GM19099 (cell line): ENCODE data around the gene TOMM40.

Experiments
- POLR2A ChIP-seq: IDR thresholded peaks from 3 replicates; pipeline ENCODE4 v1.6.1; 2011; ENCODE audit warnings: low read depth; ENCODE audit not compliant: insufficient read length; ENCODE audit errors: extremely low read depth

TOMM40 gene

GRCh38 chr19:44863990-44864389, 27.1 kb upstream of the TOMM40 start:
- no peak for TF ChIP-seq POLR2A

DNA sequence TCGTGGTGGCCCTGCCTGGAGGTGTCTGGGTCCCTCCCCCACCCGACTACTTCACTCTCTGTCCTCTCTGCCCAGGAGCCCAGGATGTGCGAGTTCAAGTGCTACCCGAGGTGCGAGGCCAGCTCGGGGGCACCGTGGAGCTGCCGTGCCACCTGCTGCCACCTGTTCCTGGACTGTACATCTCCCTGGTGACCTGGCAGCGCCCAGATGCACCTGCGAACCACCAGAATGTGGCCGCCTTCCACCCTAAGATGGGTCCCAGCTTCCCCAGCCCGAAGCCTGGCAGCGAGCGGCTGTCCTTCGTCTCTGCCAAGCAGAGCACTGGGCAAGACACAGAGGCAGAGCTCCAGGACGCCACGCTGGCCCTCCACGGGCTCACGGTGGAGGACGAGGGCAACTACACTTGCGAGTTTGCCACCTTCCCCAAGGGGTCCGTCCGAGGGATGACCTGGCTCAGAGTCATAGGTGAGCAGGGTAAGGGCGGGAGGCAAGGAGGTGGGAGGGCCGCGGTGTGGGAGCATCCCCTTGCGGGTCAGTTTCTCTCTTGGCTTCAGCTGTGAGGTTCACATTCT, 25.8 kb upstream of the TOMM40 start:
- no peak for TF ChIP-seq POLR2A

- TF ChIP-seq POLR2A, result no peak
Observed at GRCh38 chr19:44866664-44867063, 24.4 kb upstream of the TOMM40 start.

DNA sequence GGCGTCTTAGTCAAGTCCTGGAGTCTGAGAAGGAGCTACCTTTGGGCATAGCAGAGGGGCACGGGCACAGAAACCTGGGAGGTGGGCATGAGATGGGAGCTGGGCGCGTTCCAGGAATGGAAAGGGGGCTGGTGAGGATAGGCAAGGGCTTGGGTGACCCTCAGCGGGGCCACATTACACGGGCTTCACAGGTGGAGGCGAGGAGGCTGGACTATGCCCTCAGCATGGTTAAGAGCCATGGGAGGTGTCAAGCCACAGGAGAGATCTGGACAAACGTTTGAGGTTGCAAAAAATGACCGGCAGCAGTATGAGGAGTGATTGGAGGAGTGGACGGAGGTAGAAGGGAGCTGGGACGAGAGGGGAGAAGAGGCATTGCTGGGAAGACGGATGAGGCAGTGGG, 23.5 kb upstream of the TOMM40 start:
- TF ChIP-seq POLR2A, result no peak

GRCh38 chr19:44869733-44870470, 21.2 kb upstream of the TOMM40 start:
- no peak for TF ChIP-seq POLR2A

GRCh38 chr19:44871809-44872208, 19.2 kb upstream of the TOMM40 start:
- no peak for TF ChIP-seq POLR2A

GRCh38 chr19:44872661-44873060, 18.4 kb upstream of the TOMM40 start:
- TF ChIP-seq POLR2A, result no peak

- TF ChIP-seq POLR2A, result no peak
Observed at GRCh38 chr19:44874317-44874716, 16.7 kb upstream of the TOMM40 start.

DNA sequence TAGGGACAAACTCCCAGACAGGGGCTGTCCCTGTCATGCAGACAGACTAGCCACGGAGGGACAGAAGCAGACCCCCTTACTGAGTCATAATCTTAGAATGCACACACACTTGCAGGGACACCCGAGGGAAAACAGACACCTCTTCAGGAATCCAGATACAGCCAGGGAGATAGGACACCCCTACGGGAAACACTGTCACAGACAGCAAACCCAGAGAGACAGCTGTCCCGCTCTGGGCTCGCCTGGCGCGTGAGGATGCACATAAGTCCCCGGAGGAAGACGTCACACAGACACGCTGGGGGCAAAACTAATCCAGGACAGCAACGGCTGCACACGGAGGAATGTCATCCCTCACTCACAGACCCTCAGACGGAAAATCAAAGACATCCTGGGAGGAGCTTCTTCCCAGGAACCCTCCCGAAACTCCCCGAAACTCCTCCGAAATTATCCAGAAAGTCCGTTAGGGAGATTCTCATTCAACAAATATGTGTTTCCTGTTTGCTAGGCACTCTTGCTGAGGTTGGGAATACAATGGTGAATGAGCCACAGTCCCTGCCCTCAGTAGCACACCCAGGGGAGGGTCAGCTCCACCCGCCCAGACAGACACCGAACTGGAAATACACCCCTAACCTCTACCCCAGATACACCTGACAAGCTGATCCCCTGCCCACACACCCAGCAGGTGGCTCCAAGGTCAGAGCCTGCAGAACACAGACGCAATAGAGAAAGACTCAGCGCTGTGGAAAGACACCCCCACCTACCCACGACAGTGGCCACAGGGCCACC, 15.2 kb upstream of the TOMM40 start:
- TF ChIP-seq POLR2A, result no peak

DNA sequence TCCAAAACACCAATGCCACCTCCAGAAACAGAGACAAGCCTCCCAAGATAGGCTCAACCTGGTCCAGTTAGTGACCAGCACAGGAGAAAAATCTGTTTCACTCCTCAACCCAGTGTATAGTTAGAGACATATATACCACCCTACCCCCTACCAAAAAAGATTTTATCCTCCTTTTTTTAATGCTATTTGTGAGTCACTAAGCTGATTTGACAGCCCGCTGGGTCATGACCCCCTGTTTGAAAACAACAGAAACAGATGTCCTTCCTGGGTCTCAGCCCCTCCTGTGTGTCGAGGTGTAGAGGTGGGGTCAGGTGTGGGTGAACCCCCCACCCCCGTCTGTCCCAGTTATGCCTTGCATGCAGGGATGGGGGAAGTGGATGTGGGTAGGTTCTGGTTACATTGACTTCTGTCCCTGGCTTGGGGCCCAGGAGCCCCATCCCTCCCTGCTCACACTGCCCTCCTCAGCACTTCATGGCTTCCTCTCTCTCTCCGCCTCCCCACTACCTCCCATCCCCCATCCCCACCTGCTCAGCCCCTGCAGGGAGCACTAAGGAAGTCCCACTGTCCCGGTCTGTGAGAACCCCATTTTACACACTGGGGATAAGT, 14.0 kb upstream of the TOMM40 start:
- TF ChIP-seq POLR2A, result no peak

- TF ChIP-seq POLR2A, result no peak
Observed at GRCh38 chr19:44878120-44878865, 12.8 kb upstream of the TOMM40 start.

DNA sequence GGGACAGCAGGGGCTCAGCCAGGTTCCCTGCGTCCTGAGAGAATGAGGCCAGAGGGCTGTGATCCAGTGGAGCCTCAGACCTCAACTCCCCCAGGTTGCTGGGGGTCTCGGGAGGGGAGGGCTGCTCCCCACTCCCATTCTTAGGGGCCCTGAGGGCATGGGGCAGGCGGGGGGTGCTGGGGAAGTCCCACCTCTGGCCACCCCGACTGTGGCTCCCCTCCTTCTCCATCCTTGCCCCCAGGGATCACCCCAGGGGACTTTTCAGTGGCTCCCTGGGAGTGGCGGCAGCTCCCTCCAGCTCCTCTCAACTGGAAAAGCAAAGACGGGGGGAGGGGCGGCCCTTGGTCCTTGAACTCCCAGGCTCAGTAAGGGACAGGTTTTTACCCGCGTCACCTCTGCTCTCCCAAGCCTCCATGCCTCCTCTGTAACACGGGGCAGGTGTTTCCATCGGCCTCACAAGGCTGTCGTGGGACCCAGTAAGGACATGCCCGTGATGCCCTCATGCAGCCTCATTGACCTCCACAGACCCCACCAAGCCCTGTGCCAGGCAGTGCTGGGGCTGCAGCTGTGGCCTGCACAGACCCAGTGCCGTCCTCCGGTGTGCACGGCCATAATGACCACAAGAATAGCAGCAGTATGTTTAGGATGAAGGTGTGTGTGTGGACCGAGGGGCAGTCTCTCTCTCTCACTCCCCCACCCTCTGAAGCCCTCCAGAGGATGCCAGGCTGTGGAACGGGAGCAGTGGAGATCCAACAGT, 11.6 kb upstream of the TOMM40 start:
- TF ChIP-seq POLR2A, result no peak

- no peak for TF ChIP-seq POLR2A
Observed at GRCh38 chr19:44882063-44882462, 9.0 kb upstream of the TOMM40 start.

GRCh38 chr19:44883922-44884321, 7.1 kb upstream of the TOMM40 start:
- no peak for TF ChIP-seq POLR2A
